SU-DHL-6 (cell line): ENCODE results near the gene KIAA1614.

ENCODE experiments used
- H2AFZ ChIP-seq: fragments of 200-600 bp; sonication (generic); 2 replicates; pipeline ENCODE4 v1.6.1; 2014; ENCODE audit warnings: low read depth, mild to moderate bottlenecking, moderate library complexity, mixed read lengths, antibody characterized with exemption, low read length; ENCODE audit not compliant: severe bottlenecking
- H3F3A ChIP-seq: fragments of 200-600 bp; shearing (Covaris generic); 2 replicates; pipeline ENCODE4 v1.6.0; 2016; ENCODE audit warnings: antibody characterized with exemption, mild to moderate bottlenecking; ENCODE audit not compliant: insufficient read depth
- H3K27ac ChIP-seq: fragments of 200-600 bp; sonication (generic); 2 replicates; pipeline ENCODE4 v1.5.1; 2016; ENCODE audit warnings: low read depth, mild to moderate bottlenecking, low read length, moderate library complexity, mixed read lengths
- H3K27me3 ChIP-seq: fragments of 200-600 bp; sonication (generic), shearing (Covaris generic); 2 replicates; pipeline ENCODE4 v1.6.0; 2014; ENCODE audit warnings: mild to moderate bottlenecking, low read length
- H3K36me3 ChIP-seq: fragments of 200-600 bp; sonication (generic); 2 replicates; pipeline ENCODE4 v1.6.1; 2014; ENCODE audit warnings: mild to moderate bottlenecking, low read length, mixed read lengths
- H3K4me2 ChIP-seq: fragments of 300-600, 200-600 bp; shearing (Covaris generic), sonication (generic); 2 replicates; pipeline ENCODE4 v1.6.0; 2014; ENCODE audit warnings: low read length, low read depth, mild to moderate bottlenecking; ENCODE audit not compliant: poor library complexity, severe bottlenecking
- H3K4me3 ChIP-seq: fragments of 200-600 bp; sonication (generic); 2 replicates; pipeline ENCODE4 v1.5.1; 2014; ENCODE audit warnings: antibody characterized with exemption, low read length, mild to moderate bottlenecking, mixed read lengths; ENCODE audit not compliant: insufficient read depth, poor library complexity, severe bottlenecking
- H3K79me2 ChIP-seq: fragments of 200-600 bp; sonication (generic); 2 replicates; pipeline ENCODE4 v1.6.1; 2014; ENCODE audit warnings: mild to moderate bottlenecking, low read length, moderate library complexity; ENCODE audit not compliant: insufficient read depth
- H3K9ac ChIP-seq: fragments of 200-600 bp; sonication (generic); 2 replicates; pipeline ENCODE4 v1.7.0; 2014; ENCODE audit warnings: mild to moderate bottlenecking, low read length
- H3K9me2 ChIP-seq: fragments of 200-600 bp; sonication (generic); replicated peaks from 2 replicates; pipeline ENCODE4 v1.6.1; 2014; ENCODE audit warnings: low read length; ENCODE audit not compliant: insufficient read depth
- H3K9me3 ChIP-seq: fragments of 200-600 bp; sonication (generic); 2 replicates; pipeline ENCODE4 v1.6.1; 2014; ENCODE audit warnings: low read length, mixed read lengths; ENCODE audit not compliant: insufficient read depth
- H4K20me1 ChIP-seq: fragments of 200-600 bp; sonication (generic); 2 replicates; pipeline ENCODE4 v1.6.1; 2014; ENCODE audit warnings: low read depth, mild to moderate bottlenecking, antibody characterized with exemption, low read length, moderate library complexity, mixed read lengths
- CTCF ChIP-seq: fragments of 200-600 bp; sonication (generic); IDR thresholded peaks from one replicate; pipeline ENCODE4 v1.5.1; 2017; ENCODE audit warnings: antibody characterized with exemption, mild to moderate bottlenecking, low read length, moderate library complexity; ENCODE audit not compliant: insufficient read depth, poor library complexity, severe bottlenecking
- EZH2phosphoT487 ChIP-seq: fragments of 200-600 bp; sonication (generic), shearing (Covaris generic); conservative IDR thresholded peaks from 2 replicates; pipeline ENCODE4 v1.6.1; 2018; ENCODE audit warnings: mild to moderate bottlenecking, antibody characterized with exemption, low read length, moderate library complexity, mixed read lengths

Gene KIAA1614

GRCh38 chr1:180935326-180936109, 22.8 kb downstream of the KIAA1614 start:
- Histone ChIP-seq H3K9ac (no peak overlapping the region), H4K20me1 (no peaks in the 10 kb centered on the region), H3K4me3 (no peak overlapping the region), H3K36me3 (no peaks in the 10 kb centered on the region), H3F3A (no peaks in the 10 kb centered on the region), H3K9me3 (no peaks in the 10 kb centered on the region), H3K27me3 (no peaks in the 10 kb centered on the region), H3K27ac (no peak overlapping the region), H3K9me2 (no peaks in the 10 kb centered on the region), H3K79me2 (no peaks in the 10 kb centered on the region), H3K4me2 (peak overlapping the region; percentile 26), H2AFZ (no peak overlapping the region)
- no peak for TF ChIP-seq EZH2phosphoT487
- no peak for TF ChIP-seq CTCF

DNA sequence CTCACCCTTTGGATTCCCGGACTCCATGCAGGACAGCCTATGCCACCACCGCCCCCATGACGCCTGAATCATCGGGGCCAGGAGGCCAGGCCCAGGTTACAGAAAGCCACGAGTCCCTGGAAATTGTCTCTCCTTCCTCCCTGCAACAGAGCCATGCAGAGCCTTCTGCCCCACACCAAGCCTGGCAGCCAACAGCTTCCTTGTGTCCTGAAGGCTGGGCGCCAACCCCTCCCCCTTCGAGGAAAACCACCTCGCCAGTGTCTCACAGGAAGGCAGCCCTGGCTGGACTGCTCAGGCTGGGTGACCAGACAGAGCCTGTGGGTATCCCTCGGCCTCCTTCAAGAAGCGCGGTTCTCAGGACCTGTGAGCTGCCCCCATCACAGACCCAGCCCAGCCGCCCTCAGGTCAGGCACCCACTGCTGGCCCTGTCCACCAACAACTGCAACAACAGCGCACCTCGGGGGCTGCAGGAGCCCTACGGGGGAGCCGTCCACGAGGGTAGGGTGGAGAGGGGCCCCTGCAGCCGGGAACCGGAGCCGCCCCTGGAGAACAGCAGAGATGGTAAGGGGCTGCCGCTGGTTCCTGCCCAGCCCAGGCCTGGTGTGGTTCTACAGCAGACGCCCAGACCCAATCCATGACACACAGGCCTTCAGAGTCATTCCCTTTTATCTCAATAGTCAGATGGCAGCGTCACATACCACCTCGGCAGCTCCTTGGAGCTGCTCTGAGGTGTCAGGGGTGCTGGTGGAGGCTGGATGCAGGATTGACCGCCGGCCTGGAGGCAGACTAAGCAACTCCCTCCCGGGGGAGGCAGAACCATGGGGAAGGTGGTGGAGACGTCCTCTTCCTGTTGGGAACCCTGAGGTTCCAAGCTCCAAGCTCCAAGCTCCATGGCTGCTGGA, 23.7 kb downstream of the KIAA1614 start:
- Histone ChIP-seq H2AFZ (no peak overlapping the region), H3K27me3 (no peaks in the 10 kb centered on the region), H3K27ac (no peak overlapping the region), H3F3A (no peaks in the 10 kb centered on the region), H4K20me1 (no peaks in the 10 kb centered on the region), H3K4me3 (no peak overlapping the region), H3K9me3 (no peaks in the 10 kb centered on the region), H3K4me2 (no peak overlapping the region), H3K9me2 (no peaks in the 10 kb centered on the region), H3K79me2 (no peaks in the 10 kb centered on the region), H3K9ac (no peak overlapping the region), H3K36me3 (no peaks in the 10 kb centered on the region)
- no peak for TF ChIP-seq EZH2phosphoT487
- TF ChIP-seq CTCF: no peak

- Histone ChIP-seq H3K79me2 (no peaks in the 10 kb centered on the region), H3K9ac (no peak overlapping the region), H4K20me1 (no peaks in the 10 kb centered on the region), H3K27me3 (no peaks in the 10 kb centered on the region), H3K9me3 (no peaks in the 10 kb centered on the region), H3K9me2 (no peaks in the 10 kb centered on the region), H2AFZ (no peak overlapping the region), H3F3A (no peaks in the 10 kb centered on the region), H3K4me2 (no peak overlapping the region), H3K27ac (no peak overlapping the region), H3K4me3 (no peak overlapping the region), H3K36me3 (no peaks in the 10 kb centered on the region)
- no peak for TF ChIP-seq EZH2phosphoT487
- no peak for TF ChIP-seq CTCF
Observed at GRCh38 chr1:180937012-180937372, 24.3 kb downstream of the KIAA1614 start.
